CMK (cell line): ENCODE data around the gene PLA2G4A.
A peak's percentile ranks its signal among the peaks of the same experiment; 100 is the strongest.
"Not testable (repeated sequence)": the region's sequence is repeated elsewhere in the genome, so short reads cannot be mapped to it uniquely, and the experiment has no call there.

ENCODE experiments used
- DNase-seq: peaks from one replicate; pipeline ENCODE4 v3.0.0-alpha.2; 2010; ENCODE audit warnings: low read depth

PLA2G4A gene

DNA sequence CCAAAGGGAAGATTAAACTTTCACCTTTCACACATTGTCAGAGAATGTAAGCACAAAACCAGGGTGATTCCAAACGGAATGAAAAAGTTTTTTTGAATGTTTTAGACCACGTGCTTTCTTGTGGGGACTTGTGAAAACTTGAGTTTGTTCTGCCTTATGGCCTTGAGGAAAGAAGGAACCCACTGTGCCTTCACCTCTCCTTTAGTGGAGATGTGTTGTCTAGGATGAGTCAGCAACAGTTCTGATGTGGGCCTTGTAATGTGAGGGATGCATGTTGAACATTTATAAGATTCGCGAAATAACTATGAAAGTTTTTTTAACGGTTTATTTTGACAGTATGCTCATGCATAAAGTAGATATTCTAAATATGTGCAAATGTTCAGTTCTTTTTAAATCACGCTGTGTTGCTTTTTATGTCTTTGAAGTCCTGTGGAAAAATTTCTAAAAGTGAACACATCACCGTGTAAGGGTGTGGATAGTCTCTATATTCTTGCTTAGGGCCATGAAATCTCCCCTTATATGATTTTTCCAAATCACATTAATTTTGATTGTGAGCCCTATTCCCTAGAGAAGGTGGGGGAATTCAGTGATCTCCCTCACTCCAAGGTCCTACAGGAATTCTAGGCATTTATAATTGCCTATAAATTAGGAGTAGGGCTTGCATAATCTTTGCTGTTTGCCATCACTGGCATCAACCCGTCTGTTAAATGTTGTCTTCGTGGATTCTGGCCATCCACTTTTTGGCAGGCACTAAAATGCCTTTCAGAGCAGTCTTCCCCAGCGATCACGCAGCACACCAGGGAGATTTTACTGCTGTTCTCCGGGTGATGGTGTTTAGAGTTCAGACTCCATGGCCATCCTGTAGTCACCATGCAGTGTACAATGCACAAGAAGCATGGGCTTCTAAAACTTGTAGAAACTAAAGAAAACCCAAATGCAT lies 47.4 kb downstream of the PLA2G4A start:
- DNase-seq: no peak

GRCh38 chr1:186878356-186878755 lies 49.6 kb downstream of the PLA2G4A start:
- DNase-seq: no peak

DNA sequence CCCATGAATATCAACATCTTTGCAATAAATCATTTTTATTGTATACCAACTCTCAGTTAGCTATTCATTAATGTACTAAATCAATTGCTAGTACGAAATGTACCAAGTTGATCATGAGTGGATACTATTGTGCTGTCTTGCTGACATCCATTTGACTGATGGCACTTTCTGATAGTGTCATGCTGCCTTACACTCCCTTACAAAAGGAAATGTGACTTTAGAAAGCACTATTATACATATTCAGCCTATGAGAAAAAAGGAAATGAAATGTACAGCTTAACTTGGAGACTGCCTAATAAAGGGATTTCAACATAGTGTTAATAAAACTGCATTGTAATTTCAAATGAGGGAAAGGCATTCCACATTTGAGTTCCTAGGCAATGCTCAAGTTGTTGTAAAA lies 52.2 kb downstream of the PLA2G4A start:
- no peak for DNase-seq

- DNase-seq: no peak
Observed at GRCh38 chr1:186882372-186883134, 53.8 kb downstream of the PLA2G4A start.

GRCh38 chr1:186884251-186884650 lies 55.5 kb downstream of the PLA2G4A start:
- DNase-seq: no peak

DNA sequence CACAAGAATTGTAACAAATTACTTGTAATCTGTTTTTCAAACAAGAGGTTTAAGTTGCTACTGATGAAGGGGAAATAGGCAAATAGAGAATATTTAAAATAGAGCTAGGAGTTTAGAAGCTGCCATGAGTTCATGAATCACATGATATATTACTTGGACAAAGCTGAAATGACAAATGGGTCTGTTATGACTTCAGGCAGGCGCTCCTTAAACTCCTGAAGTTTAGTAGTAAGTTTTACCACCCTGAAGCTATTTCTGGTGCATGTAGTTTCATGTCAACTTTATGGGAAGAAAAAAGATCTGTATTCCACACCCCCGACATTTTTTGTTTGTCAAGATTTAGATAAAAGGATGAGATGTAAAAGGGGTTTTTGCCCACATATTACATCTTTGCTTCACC lies 58.5 kb downstream of the PLA2G4A start:
- DNase-seq: no peak

- no peak for DNase-seq
Observed at GRCh38 chr1:186888367-186888766, 59.6 kb downstream of the PLA2G4A start.

DNA sequence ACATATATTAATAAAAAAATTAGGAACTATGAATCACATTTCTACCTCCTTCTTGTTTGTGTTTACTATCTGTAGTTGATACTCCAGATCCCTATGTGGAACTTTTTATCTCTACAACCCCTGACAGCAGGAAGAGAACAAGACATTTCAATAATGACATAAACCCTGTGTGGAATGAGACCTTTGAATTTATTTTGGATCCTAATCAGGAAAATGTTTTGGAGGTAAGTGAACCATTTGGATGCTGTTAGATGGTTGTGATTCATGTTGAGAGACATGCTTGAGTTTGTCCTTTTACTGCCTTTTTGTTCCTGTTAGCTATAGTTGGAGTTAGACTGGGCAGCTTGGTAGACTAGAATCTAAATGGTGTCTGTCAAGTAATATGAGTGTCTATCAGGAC lies 64.2 kb downstream of the PLA2G4A start:
- DNase-seq: no peak

DNA sequence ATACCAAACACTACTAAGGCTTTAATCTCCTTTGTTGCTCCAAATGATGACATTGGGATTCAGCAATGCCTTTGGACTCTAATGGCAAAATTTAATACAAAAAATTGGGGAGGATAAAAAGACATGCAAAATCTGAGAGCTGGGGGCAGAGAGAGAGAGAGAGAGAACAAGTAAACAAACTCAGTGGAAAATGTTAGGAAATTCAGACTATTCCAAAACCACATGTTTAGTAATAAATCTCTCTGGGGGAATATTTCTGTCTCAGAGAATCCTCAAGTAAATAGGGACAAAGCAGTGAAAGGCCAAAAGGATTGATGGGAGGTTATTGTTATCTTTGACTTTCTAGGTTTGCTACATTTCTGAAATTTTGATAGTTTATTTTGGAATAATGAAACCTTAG lies 65.7 kb downstream of the PLA2G4A start:
- DNase-seq: no peak

DNA sequence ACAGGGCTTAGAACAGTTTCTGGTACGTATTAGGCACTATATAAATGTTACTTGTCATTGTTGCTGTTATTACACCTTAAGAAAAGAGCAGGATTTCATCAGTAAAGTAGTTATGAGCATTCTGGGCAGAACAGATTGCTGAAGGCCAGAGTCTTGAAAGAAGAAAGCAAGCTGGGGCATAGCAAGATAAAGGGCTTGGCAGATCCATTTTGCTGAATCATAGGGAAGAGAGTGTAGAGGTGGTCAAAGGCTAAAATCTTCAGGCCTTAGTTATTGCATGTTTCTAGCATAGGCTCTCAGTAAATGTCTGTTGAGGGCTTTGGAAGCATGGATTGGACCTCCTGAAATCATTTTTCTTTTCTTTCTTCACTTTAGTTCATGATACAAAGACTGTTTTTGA lies 67.5 kb downstream of the PLA2G4A start:
- no peak for DNase-seq

GRCh38 chr1:186897008-186897407 lies 68.3 kb downstream of the PLA2G4A start:
- no peak for DNase-seq

DNA sequence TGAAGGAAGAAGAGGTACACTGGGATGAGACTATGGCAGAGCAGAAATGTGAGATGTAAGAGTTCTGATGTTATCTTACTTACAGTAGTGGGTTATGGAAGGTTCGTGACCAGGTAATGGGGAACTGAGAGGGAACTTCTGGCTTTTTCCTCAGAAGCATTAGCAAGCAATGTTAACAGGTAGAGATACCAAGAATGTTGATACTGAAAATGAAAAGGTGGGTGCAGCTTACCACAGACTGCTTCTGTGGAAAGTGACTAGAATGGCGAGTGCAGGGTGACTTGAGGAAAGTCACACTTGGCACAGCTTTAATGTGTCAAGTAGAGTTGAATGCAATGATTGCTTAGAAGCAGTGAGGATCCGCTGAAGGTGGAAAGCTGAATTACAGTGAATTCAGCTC lies 70.8 kb downstream of the PLA2G4A start:
- DNase-seq: no peak

GRCh38 chr1:186899977-186900376 lies 71.2 kb downstream of the PLA2G4A start:
- no peak for DNase-seq

DNA sequence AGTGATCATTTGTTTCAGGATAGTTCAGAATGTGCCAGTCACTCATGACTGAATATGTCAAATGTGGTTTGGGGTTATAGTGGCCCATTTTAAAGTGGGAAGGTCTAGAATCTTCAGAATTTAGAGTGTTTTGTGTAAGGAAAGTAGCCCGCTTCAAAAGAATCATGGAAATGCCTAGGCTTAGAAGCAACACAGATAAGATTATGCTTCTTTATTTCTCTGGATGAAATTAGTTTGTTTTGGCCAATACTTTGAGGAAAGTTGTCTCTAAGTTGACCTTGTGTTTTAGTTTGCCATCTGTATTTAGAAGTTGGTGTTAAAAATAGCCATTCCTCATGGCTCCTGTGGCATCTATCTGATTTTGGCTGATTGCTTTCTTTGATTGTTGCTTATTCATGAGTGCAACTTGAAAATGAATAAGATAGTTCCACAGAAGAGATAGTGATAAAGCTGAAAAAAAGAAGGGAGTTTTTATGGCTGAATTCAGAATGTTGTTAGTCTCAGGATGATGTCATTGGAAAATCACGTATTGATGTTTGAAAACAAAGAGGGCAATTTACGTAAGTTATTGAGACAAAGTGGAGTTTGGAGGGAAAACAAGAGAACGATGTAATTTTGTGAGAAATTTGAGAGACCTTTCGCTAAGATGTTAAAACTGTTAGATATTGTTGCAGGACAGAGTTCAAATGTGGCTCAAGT lies 71.9 kb downstream of the PLA2G4A start:
- DNase-seq: no peak

DNA sequence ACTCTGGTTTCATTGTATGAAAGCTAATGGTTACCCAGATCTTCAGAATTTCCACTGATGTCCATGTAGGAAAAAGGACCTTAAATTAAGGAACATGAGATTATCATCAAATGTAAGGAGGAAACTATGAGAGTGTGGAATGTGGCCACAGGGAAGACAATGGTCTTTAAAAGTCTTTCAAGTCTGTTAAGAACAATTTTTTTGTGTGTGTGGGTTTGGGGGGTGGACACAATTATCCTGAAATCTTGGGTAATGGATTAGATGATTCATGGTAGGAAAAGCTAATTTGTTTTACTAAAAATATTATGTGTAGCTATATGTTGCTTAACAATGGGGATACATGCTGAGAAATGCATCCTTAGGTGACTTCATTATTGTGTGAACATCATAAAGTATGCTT lies 72.9 kb downstream of the PLA2G4A start:
- DNase-seq: no peak

DNA sequence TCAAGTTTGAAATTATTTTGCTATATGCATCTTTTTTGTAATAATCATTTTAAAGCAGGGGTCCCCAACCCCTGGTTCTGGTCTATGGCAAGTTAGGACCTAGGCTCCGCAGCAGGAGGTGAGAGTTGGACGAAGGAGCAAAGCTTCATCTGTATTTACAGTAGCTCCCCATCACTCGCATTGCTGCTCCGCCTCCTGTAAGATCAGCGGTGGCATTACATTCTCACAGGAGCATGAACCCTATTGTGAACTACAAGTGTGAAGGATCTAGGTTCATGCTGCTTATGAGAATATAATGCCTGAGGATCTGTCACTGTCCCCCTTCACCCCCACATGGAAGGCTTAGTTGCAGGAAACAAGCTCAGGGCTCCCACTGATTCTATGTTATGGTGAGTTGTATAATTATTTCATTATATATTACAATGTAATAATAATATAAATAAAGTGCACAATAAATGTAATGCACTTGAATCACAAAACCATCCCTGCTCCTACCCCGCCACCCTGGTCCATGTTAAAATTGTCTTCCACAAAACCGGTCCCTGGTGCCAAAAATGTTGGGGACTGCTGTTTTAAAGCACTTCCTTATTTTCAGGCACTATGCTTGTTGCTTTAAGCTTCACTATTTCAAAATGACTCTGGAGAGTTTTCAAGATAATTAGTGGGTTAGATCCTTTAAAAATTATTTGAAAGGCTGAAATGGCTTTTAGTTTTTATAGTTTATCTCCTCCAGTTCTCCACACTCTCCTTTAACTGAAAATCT lies 74.8 kb downstream of the PLA2G4A start:
- no peak for DNase-seq

DNA sequence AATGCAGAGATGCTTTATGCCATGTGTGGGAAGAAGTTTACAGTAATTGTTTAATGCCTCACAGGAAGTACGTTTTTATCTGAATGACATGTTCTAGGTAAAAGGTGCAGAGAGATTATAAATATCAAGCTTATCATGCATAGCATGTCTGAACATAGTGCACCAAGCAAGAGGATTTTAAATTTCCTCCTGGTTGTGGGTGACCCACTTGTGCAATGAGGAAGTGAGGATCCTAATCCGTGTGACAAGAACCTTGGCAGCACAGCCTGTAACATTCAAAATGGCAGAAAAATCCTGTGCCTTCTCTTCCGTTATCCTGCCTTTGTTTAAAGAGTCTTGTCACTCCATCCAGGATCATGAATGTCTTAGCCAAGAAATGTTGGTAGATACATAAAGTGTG lies 75.6 kb downstream of the PLA2G4A start:
- DNase-seq: no peak

GRCh38 chr1:186905561-186905960 lies 76.8 kb downstream of the PLA2G4A start:
- no peak for DNase-seq

GRCh38 chr1:186915555-186915954 lies 86.8 kb downstream of the PLA2G4A start:
- no peak for DNase-seq

GRCh38 chr1:186917106-186917786 lies 88.5 kb downstream of the PLA2G4A start:
- not testable (repeated sequence) for DNase-seq

GRCh38 chr1:186921386-186921785 lies 92.6 kb downstream of the PLA2G4A start:
- DNase-seq: peak; percentile 45
